HG02943 (cell line): Measurements from ENCODE around the gene TRIM32.

ENCODE experiments used
- ATAC-seq: cut with Tn5 transposase; IDR thresholded peaks from one replicate; pipeline ENCODE4 v1.9.1; 2021; ENCODE audit warnings: mild to moderate bottlenecking, low read depth, moderate library complexity; ENCODE audit not compliant: unreplicated experiment

The TRIM32 gene

GRCh38 chr9:116687074-116687753 lies at the start of gene TRIM32:
Gene TRIM32 (plus strand): TSS chr9:116687305. CDS start chr9:116697743, 10,438 bp downstream.
- ATAC-seq: peak; percentile 99

DNA sequence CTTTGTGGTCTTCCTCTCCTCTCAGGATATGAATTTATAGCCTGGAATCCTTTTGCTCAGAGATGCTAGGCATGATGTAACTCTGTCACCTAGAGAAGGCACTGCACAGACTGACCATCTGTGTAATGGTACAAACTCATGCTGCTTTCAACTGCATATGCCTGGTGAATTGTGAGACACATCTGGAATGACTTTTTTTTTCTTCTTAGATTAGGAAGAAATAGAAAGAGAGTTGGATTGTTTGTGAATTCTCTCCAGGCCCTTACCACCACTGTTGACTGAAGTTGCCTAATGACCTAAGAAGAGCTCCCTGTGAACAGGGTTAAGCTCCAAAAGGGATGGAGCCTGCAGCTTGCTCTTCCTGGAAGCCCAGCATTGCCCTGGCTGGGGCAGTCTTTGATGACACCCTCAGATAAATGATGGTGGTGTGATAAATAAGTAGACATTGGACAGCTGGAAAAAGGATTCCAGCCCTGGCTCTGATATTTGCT lies 47.8 kb upstream of the TRIM32 start:
- no peak for ATAC-seq

DNA sequence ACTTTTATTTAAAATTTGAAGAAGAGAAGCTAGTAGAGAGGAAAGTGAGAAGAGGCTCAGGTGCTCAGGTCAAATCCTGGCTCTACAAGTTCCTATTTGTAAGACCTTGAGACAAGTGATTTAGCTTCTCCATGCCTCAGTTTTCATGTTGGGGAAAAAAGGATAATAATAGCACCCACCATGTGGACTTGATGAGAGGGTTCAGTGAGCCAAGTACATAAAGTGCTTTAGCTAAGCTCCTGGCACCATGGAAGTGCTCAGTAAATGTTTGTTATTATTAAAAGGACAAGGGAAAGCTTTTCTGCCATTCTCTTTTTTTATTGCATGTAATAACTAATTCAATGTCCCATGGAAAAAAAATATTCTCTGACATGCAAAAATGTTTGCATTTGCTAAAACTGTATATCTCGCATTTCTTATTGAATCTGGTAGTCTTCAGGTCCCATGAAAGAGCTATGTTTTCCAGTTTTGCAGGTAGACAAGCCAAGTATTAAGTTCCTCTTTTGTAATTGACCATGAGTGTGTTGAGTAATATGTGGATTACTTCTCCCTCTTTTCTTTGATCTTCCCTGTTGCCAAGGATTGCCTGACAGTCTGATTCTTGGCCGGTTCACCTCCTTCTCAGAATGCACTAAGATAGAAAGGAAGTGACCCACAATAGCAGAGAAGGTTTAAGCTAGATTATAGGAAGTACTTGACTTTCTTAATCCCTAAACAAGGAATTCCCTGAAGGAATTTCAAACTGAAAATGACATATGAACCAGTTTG lies 45.6 kb upstream of the TRIM32 start:
- no peak for ATAC-seq

DNA sequence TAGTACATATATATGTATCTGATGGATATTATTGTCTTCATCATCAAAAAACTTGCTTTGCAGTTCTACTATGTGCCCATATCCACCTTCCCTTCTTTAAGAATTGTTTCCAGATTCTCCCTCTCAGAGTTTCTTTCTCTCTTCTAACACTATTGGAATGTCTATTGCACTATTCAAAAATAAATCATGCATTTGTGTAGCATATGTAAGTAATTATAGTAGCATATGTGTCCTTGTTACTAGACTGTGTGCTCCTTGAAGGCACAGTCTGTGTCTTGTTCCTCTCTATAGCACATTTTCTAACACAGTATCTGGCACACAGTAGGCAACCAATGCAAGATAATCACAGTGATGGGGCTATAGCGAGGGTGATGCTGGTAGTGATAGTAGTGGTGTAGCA lies 43.4 kb upstream of the TRIM32 start:
- no peak for ATAC-seq

DNA sequence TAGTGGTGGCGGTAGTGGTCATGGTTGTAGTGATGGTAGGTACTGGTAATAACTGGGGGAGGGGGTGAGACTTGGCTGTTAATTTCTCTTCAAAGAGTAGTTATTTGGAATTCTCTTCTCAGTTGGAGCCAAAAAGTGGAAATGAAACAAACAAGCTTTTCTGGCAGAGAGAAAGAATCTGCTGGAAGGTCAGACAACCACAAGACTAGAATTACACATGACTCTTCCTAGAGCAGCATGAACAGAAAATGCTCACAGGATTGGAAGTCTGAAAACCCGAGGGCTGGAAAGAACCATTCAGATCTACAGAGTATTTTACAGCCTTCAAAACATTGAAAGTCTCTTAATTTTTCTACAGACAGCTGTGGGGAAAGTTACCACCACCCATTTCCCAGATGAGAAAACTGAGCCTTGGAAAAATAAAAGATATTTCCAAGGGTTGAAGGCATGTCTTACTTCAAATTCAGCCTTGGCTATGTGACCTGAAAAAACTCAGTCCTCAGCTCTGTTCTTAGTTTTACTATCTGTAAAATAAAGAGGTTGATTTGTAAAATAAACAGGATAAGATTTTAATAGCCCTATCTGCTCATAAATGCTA lies 42.9 kb upstream of the TRIM32 start:
- no peak for ATAC-seq

- ATAC-seq: no peak
Observed at GRCh38 chr9:116646661-116647514, 40.2 kb upstream of the TRIM32 start.

GRCh38 chr9:116647515-116647809 lies 39.6 kb upstream of the TRIM32 start:
- ATAC-seq: no peak

GRCh38 chr9:116653348-116654058 lies 33.6 kb upstream of the TRIM32 start:
- no peak for ATAC-seq

DNA sequence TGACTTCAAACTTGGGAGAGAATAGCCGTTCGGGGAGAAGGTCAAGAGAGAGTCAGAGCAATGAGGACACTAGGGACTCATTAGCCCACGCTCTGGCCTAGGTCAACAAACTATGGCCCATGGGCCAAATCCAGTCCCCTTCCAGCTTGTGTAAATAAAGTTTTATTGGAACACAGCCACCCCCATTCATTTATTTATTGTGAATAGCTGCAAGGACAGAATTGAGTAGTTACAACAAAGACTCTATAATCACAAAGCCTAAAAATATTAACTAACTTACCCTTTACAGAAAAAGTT lies 33.1 kb upstream of the TRIM32 start:
- no peak for ATAC-seq

GRCh38 chr9:116656501-116656971 lies 30.6 kb upstream of the TRIM32 start:
- ATAC-seq: no peak

DNA sequence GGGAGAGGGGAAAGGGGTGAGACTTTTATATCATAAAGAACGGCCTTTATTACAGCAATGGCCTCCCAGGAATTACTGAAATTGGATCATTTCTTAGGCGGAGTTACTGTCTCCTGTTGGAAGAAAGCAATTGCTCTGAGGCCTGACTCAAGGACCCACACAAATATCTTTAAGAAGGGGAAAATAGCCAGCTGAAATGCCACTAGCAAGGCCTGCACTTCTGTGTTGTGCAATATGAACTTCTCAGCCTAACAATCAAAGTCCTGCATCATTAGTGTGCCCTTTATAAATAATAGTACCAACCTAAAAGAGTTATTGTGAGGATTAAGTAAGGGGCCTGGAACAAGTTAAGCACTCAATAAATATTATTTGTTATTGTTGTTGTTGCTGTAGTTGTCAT lies 30.1 kb upstream of the TRIM32 start:
- no peak for ATAC-seq

GRCh38 chr9:116658265-116658664 lies 28.8 kb upstream of the TRIM32 start:
- ATAC-seq: no peak

- ATAC-seq: peak; percentile 82
Observed at GRCh38 chr9:116661037-116661954, 25.8 kb upstream of the TRIM32 start.

GRCh38 chr9:116662646-116663310 lies 24.3 kb upstream of the TRIM32 start:
- ATAC-seq: no peak

DNA sequence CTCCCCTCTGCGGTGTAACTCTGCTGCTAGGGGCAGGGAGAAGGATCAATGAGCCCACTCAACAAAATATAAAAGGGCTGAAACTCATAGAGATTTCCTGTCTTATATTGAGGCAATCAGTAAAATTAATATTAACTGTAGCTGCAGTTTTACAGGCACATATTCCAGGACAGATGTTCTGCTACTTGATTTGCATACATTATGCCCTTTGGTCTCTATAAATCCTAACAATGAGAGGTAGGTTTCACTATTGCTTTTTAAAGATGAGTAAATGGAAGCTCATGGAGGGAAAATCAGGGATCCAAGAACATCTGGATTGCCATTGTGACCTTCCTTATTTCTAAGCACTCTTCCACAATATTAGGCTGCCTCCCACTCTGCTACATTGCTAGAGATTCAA lies 23.5 kb upstream of the TRIM32 start:
- ATAC-seq: no peak

GRCh38 chr9:116668970-116669695 lies 18.0 kb upstream of the TRIM32 start:
- no peak for ATAC-seq

GRCh38 chr9:116671605-116672004 lies 15.5 kb upstream of the TRIM32 start:
- no peak for ATAC-seq

DNA sequence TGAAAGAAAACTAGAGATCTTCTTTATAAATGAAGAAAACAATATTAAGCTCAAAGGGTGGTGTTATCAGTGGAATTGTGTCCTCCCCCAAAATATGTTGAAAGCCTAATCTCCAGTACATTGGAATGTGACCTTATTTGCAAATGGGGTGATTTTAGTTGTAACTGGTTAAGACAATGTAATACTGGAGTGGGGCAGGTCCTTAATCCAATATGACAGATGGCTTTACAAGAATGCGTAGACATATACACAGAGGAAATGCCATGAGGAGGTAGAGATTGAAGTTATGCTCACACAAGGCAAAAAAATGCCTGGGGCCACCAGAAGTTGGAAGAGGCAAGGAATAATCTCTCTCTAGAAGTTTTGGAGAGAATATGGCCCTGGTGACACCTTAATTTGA lies 13.7 kb upstream of the TRIM32 start:
- no peak for ATAC-seq
